Activated T-cell treated with anti-CD3 and anti-CD28 coated beads, Interleukin-2, amount 50 U/mL, for 72 hours (primary cell): ENCODE data around the gene VPS37C. TPM values are rescaled to one million over a fixed set of nuclear protein-coding genes. Genes with fewer than 3 reads are reported as not detected.

ENCODE experiments used
- ATAC-seq, 2 donors: fragments of 150-1000 bp; cut with Tn5 transposase; replicated peaks in 1 of 2; 2 replicates each; pipeline ENCODE4 v1.10.0; 2021; ENCODE audit warnings: moderate library complexity in 2 of 2, mild to moderate bottlenecking in 1 of 2
- DNase-seq, 2 donors: peaks; one replicate each; pipeline ENCODE4 v3.0.0; 2021 to 2022; ENCODE audit warnings: mixed read lengths in 1 of 2
- H3K27ac Mint-ChIP-seq: one replicate; pipeline ENCODE4 v1.8.0; 2022; ENCODE audit warnings: mild to moderate bottlenecking, moderate library complexity, mixed read lengths
- H3K27me3 Mint-ChIP-seq: one replicate; pipeline ENCODE4 v1.8.0; 2022; ENCODE audit warnings: low read depth, mixed read lengths
- H3K36me3 Mint-ChIP-seq, 2 donors: one replicate each; pipeline ENCODE4 v1.8.0; 2022; ENCODE audit warnings: mixed read lengths in 2 of 2, mild to moderate bottlenecking in 1 of 2; ENCODE audit not compliant: insufficient read depth in 2 of 2
- H3K4me1 Mint-ChIP-seq: one replicate; pipeline ENCODE4 v1.8.0; 2022; ENCODE audit warnings: low read depth, mixed read lengths
- H3K4me3 Mint-ChIP-seq, 2 donors: one replicate each; pipeline ENCODE4 v1.8.0; 2022; ENCODE audit warnings: mild to moderate bottlenecking in 2 of 2, mixed read lengths in 2 of 2, moderate library complexity in 2 of 2
- H3K9me3 Mint-ChIP-seq, 2 donors: one replicate each; pipeline ENCODE4 v1.8.0; 2022; ENCODE audit warnings: mixed read lengths in 2 of 2
- total RNA-seq, 2 donors: library from RNA; stranded (reverse); gene quantifications; one replicate each; pipeline ENCODE4 v1.2.3, GENCODE V29; 2022

Gene VPS37C
- total RNA-seq, 2 donors from 2014 or later: 13.0 to 14.9 TPM

DNA sequence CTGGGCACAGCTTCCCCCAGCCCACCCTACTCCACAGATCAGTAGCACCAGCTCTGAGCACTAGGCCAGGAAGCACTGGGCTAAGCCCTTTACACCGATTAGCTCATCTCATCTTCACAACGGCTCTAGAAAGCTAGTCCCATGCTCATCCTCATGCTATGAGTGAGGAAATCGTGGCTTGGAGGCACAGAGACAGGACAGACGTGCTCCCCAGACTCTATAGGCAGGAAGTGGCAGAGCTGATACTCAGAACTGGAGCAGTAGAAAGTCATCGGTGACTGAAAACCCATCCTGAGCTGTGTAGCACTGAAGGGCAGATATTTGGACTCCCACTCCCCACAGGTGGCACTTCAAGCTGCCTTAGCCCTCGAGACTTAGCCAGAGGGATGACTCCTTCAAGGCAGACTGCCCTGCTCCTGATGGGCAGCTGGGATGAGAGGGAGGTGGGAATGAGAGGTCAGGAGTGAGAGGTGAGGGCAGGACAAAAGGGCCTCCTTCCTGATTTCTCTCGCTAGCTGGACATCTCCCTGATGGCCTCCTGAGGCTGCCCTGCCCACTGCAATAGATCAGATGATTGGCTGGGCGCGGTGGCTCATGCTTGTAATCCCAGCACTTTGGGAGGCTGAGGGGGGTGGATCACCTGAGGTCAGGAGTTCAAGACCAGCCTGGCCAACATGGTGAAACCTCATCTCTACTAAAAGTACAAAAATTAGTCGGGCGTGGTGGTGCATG, 49.3 kb downstream of the VPS37C start:
- H3K36me3 Mint-ChIP-seq: peaks cover 32 to 47% of the 10 kb centered on the region in 2 donors
- peaks cover 100% of the 10 kb centered on the region for H3K4me1 Mint-ChIP-seq
- no peaks in the 10 kb centered on the region for H3K27me3 Mint-ChIP-seq
- H3K4me3 Mint-ChIP-seq: no peak overlapping the region
- H3K27ac Mint-ChIP-seq: peak overlapping the region; percentile 96
- peak; percentile 79 to 83 for DNase-seq
- H3K9me3 Mint-ChIP-seq: peaks cover 0 to 3% of the 10 kb centered on the region in 2 donors
- ATAC-seq: peak; percentile 91 to 96

DNA sequence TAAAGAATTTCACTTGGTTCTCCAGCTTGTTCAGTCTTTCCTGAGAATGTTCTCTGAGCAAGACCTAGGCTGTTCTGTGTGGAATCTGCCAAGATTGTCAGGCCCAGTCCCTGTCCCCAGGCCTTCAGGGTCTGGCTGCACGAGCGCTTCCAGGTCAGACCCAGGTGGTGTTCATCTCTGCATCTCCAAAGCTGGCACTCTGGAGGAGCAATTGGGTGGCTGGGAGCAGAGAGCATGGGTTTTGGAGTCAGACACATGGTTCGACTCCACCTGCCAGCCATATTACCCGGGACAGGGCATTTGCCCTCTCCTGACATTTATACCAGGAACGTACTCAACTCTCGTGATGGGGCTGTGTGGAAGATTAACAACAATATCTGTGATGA, 50.2 kb downstream of the VPS37C start:
- H3K27me3 Mint-ChIP-seq: no peaks in the 10 kb centered on the region
- H3K9me3 Mint-ChIP-seq: no peaks in the 10 kb centered on the region
- no peak for ATAC-seq
- no peak for DNase-seq
- peaks cover 25 to 45% of the 10 kb centered on the region in 2 donors for H3K36me3 Mint-ChIP-seq
- peak overlapping the region; percentile 96 for H3K27ac Mint-ChIP-seq
- H3K4me3 Mint-ChIP-seq: no peak overlapping the region
- peaks cover 100% of the 10 kb centered on the region for H3K4me1 Mint-ChIP-seq

DNA sequence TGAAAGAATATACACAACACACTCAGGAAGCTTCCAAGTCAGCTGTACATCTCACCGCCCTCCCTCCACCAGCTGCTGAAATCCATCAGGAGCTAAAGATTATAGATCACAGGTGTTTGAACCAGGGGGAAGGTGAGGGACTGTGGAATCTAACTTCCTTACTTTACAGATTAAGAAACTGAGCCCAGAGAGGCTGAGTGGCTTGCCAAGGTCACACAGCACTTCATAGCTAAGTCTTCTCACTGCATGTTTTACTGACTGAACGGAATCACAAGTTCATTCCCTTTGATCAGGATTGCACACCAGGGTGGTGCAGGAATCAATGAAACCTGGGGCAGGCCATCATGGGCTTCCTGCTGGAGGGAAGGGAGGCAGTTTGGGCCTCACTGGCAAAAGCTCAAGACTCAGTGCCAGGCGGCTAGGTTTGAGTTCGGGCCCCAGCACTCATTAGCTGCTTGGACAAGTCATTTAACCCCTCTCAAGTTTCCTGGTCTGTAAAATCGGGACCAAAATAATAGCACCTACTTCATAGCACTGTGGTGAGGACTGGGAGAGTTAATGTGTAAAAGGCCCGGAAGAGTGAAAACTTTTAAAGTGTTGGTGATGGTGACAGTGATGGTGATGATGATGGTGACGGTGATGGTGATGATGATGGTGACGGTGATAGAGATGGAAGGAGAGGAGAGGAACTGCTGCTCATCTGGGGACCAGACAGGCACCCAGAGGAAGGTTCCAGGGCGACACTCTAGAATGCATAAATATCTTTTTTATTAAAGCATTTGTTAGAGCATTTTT, 50.8 kb downstream of the VPS37C start:
- Mint-ChIP-seq H3K27me3 (no peaks in the 10 kb centered on the region), H3K36me3 (peaks cover 25 to 42% of the 10 kb centered on the region in 2 donors), H3K4me3 (no peak overlapping the region), H3K9me3 (no peaks in the 10 kb centered on the region), H3K27ac (peak overlapping the region; percentile 40), H3K4me1 (peaks cover 100% of the 10 kb centered on the region)
- DNase-seq (no peak), ATAC-seq (peak in 1 of 2 donors; percentile 28)

DNA sequence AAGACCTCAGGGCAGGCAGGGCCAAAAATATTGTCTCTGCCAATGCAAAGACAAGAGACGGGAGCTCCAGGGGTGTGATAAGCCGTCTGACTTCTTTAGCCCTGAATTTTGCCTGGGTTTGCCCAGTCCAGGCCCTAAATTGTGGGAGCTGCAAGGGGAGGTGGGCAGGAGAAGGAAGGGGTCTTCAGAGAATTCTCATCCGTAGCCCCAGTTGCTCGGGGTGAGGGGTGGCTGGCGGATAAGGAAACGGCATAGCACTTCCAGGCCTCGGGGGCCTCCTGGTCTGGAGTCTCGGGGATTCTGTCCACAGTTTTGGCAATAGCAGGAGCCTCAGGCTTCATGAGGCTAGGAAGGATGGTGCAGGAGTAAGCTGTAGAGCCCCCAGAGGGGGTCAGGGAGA, 51.6 kb downstream of the VPS37C start:
- ATAC-seq: no peak
- Mint-ChIP-seq H3K36me3 (peaks cover 19 to 38% of the 10 kb centered on the region in 2 donors), H3K9me3 (no peaks in the 10 kb centered on the region), H3K27me3 (no peaks in the 10 kb centered on the region), H3K27ac (peak overlapping the region; percentile 40), H3K4me1 (peaks cover 97% of the 10 kb centered on the region), H3K4me3 (no peak overlapping the region)
- DNase-seq: no peak

DNA sequence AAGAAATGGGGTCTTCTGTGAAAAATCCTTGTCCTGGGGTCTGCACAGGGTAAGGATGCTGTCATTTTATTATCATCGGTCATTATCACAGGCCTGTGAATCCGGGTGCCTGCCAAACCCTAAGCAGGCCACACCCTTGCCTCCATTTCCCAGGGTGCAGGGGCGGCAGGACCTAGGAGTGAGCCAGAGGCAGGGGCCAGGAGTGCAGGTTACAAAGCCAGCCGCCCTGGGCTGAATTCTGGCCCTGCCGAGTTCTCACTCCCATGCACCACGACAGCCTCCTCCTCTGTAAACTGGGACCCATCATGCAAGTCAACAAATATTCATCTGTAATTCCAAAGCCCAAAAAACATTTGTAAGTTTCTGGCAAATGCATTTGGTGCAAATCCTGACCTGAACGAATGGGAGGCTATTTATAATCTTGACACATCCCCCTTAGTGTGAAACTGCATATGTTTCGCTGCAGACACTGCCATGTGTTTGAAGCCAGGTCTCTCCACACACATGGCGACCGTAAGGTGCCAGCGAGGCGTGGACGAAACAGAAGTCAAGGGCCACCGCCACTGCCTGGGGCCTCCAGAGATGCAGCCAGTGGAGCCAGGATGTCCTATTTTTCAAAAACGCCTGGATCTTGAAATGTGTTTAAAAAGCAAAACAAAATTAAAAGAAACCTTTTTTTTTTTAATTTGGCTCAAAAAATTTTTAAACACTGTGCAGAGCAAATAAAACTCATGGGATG, 52.2 kb downstream of the VPS37C start:
- H3K36me3 Mint-ChIP-seq: peaks cover 18 to 41% of the 10 kb centered on the region in 2 donors
- H3K4me1 Mint-ChIP-seq: peaks cover 94% of the 10 kb centered on the region
- ATAC-seq (no peak), DNase-seq (no peak)
- H3K4me3 Mint-ChIP-seq: no peak overlapping the region
- H3K27ac Mint-ChIP-seq: peak overlapping the region; percentile 40
- no peaks in the 10 kb centered on the region for H3K9me3 Mint-ChIP-seq
- H3K27me3 Mint-ChIP-seq: no peaks in the 10 kb centered on the region

DNA sequence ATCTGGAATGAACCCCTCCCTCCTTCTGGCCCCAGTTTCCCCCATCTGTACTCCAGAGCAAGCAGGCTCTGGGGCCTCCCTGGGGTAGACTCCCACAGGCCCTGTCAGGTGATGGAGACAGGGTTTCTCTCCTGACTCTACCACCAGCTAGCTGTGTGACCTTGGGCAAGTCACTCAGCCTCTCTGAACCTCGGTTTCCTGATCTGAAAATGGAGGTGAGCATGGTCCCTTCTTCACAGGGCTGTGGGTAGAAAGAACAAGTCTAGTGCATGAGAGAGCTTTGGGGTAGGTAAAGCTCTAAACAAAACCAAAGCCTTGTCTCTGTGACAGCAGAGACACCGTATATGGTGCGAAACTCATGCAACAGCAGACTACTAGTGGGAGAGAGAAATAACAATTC, 53.3 kb downstream of the VPS37C start:
- ATAC-seq: no peak

DNA sequence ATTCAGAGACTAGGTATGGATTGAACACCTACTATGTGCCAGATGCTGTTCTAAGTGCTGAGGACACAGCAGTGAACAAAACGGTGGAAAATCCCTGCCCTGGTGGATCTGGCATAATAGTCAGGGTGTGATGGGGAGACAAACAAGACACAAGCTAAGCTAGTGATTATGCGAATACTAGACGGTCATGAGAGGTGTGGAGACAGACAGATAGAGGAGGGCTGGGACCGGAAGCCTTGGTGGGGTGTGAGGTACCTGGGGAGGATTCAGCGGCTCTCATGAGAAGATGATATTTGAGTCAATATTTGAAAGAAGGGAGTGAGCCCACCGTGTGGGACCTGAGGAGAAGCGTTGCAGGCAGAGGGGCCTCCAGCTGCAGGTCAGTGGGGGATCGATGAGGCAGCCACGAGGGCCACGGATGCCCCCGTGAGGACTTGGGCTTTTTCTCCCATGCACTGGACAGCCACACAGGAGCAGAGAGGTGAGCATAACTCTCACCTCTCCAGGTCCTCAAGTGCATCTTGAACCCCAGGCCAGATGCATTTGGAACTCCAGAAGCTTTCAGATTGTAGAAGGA, 54.2 kb downstream of the VPS37C start:
- ATAC-seq (no peak), DNase-seq (no peak)
- Mint-ChIP-seq H3K36me3 (peaks cover 26 to 45% of the 10 kb centered on the region in 2 donors), H3K4me1 (peaks cover 79% of the 10 kb centered on the region), H3K27ac (peak overlapping the region; percentile 75), H3K9me3 (no peaks in the 10 kb centered on the region), H3K27me3 (no peaks in the 10 kb centered on the region), H3K4me3 (no peak overlapping the region)

More for the DNA sequence above, 53.3 kb downstream of the VPS37C start:
- H3K9me3 Mint-ChIP-seq: no peaks in the 10 kb centered on the region
- no peaks in the 10 kb centered on the region for H3K27me3 Mint-ChIP-seq
- peaks cover 27 to 47% of the 10 kb centered on the region in 2 donors for H3K36me3 Mint-ChIP-seq
- DNase-seq: no peak
- H3K27ac Mint-ChIP-seq: peak overlapping the region; percentile 38
- H3K4me1 Mint-ChIP-seq: peaks cover 88% of the 10 kb centered on the region
- H3K4me3 Mint-ChIP-seq: no peak overlapping the region

DNA sequence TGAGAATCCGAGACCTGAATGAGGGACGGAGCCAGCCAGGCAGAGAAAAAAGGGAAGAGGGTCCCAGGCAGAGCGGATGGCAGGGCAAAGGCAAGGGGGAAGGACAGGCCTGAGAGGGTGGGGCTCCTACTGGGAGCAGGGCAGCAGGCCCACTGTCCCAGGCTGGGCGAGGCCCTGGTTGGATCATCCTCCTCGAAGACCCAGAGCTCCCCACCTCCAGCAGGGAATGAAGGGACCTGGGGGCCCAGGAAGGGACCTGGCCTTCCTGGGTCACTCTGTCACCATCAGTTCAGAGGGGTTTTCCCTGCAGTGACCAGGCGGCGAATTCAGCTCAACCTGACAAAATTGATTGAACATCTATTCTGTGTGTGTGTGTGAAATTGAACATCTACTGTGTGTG, 54.9 kb downstream of the VPS37C start:
- peaks cover 72% of the 10 kb centered on the region for H3K4me1 Mint-ChIP-seq
- no peak overlapping the region for H3K4me3 Mint-ChIP-seq
- H3K27me3 Mint-ChIP-seq: no peaks in the 10 kb centered on the region
- H3K9me3 Mint-ChIP-seq: no peaks in the 10 kb centered on the region
- DNase-seq (no peak), ATAC-seq (no peak)
- peaks cover 23 to 39% of the 10 kb centered on the region in 2 donors for H3K36me3 Mint-ChIP-seq
- H3K27ac Mint-ChIP-seq: peak overlapping the region; percentile 75

DNA sequence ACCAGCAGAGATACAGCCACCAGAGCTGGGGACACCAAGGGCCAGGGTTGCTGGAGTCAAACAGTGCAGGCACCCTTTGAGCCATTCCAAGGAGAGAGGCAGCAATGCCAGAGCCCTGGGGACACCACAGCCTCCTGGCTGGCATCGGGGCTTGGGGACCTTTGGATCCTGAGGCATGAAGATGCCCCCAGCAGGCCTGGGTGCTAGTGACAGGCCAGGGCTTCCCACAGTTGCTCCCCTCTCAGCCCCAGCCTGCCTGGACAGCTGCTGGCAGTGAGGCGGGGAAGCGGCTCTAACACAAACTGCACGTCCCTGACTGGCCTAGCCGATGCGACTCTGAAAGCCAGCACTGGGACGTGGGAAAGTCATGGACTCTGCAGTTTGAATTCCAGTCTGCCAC, 56.3 kb downstream of the VPS37C start:
- DNase-seq: no peak
- Mint-ChIP-seq H3K4me3 (no peak overlapping the region), H3K36me3 (peaks cover 21 to 33% of the 10 kb centered on the region in 2 donors), H3K27ac (peak overlapping the region; percentile 39), H3K9me3 (no peaks in the 10 kb centered on the region), H3K27me3 (no peaks in the 10 kb centered on the region), H3K4me1 (peaks cover 59% of the 10 kb centered on the region)
- ATAC-seq: no peak

DNA sequence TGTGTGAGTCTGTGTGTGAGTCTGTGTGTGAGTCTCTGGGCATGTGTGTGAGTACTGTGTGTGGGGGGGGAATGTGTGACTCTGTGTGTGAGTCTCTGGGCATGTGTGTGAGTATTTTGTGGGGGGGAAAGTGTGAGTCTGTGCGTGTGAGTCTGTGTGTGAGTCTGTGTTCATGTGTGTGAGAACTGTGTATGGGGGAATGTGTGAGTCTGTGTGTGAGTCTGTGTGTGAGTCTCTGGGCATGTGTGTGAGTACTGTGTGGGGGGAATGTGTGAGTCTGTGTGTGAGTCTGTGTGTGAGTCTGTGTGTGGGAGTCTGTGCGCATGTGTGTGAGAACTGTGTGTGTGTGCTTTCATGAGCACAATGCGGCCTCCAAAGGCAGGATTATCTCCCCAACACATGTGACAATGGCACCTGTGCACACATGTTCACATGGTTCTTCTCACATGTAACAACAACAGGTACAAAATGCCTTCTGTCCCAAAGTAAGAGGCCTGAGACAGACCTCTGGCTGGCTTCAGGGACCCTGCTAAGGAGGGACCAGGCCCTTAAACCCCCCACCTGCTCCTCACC, 57.3 kb downstream of the VPS37C start:
- ATAC-seq: no peak
- H3K4me3 Mint-ChIP-seq: no peak overlapping the region
- H3K9me3 Mint-ChIP-seq: no peaks in the 10 kb centered on the region
- peak overlapping the region; percentile 89 for H3K27ac Mint-ChIP-seq
- H3K27me3 Mint-ChIP-seq: no peaks in the 10 kb centered on the region
- H3K4me1 Mint-ChIP-seq: peaks cover 48% of the 10 kb centered on the region
- H3K36me3 Mint-ChIP-seq: peaks cover 21 to 30% of the 10 kb centered on the region in 2 donors
- DNase-seq: no peak

DNA sequence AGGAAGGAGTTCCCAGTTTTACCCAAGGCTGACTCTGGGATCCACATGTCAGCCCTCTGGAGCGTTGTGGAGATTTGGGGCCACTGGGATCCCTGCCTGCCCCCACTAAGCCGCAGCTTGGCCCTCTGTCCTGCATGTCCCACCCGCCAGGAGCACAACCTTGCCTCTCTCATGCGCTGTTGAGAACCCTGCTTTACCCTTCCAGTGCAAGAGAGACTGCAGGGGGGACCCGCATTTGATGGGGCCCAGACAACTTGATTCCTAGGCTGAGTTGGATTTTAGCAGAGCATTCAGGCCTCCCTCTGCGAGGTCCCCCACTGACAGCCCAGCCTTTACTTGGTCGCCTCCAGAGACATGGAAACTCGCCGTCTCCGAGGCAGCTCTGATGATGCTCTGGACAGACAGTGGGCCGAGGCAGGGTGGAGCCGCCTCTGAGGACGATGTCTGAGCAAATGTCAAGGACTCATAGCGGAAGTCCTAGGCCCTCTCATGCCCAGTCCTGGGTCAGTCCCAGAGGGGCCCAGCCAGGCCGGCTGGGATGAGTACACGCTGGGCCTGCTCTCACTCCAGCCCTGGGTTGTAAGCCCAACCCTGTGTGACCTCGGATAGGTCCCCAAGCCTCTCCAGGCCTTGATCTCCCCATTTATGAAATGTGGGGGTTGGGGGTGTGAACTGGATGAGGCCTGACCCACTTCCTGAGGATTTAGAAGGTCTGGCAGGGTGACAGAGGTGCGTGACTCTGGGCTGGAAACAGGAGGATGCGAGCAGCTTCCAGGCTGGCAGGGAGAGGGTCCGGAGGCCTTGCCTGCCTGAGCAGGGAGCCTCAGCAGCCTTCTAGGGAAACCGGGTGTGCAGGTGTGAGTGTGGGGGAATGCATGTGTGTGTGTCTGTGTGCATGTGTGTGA, 58.3 kb downstream of the VPS37C start:
- DNase-seq (peak in 1 of 2 donors; percentile 50), ATAC-seq (peak; percentile 60 to 64)
- no peaks in the 10 kb centered on the region for H3K9me3 Mint-ChIP-seq
- peaks cover 38% of the 10 kb centered on the region for H3K4me1 Mint-ChIP-seq
- peak overlapping the region; percentile 89 for H3K27ac Mint-ChIP-seq
- no peak overlapping the region for H3K4me3 Mint-ChIP-seq
- H3K36me3 Mint-ChIP-seq: peaks cover 17 to 24% of the 10 kb centered on the region in 2 donors
- H3K27me3 Mint-ChIP-seq: no peaks in the 10 kb centered on the region

DNA sequence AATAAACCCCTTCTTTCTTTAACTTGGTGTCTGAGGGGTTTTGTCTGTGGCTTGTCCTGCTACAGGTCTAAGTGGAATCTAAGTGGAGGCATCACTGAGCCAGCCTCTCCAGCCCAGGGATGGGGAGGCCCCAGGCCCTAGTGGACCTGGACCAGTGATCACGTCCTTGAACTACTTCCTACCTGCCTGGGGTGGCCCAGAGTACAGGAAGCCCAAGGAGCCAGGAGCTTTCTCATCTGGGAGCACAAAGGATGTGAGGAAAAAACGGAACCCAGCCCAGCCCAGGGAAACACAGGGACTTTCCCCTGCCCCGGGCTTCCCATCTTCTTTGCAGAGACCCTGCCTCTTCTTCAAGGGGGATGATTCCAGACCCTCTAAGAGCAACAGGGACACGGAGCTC, 62.4 kb downstream of the VPS37C start:
- Mint-ChIP-seq H3K4me3 (no peak overlapping the region), H3K36me3 (peaks cover 8 to 11% of the 10 kb centered on the region in 2 donors), H3K27ac (no peak overlapping the region), H3K9me3 (peaks cover 0 to 2% of the 10 kb centered on the region in 2 donors), H3K4me1 (peaks cover 30% of the 10 kb centered on the region), H3K27me3 (no peaks in the 10 kb centered on the region)
- ATAC-seq (no peak), DNase-seq (no peak)
